CD4-positive, alpha-beta T cell (primary cell): ENCODE results near the gene TRIM43. TPM values are rescaled to one million over a fixed set of nuclear protein-coding genes. Genes with fewer than 3 reads are reported as not detected.
"Not testable (repeated sequence)": the region's sequence is repeated elsewhere in the genome, so short reads cannot be mapped to it uniquely, and the experiment has no call there.

Experiments
- ATAC-seq: fragments of 200-7000 bp; cut with Tn5 transposase; one replicate; pipeline ENCODE4 v1.10.0; 2022; ENCODE audit warnings: mild to moderate bottlenecking; ENCODE audit not compliant: poor library complexity
- CTCF ChIA-PET: fragments of 350-600 bp; sonication (Branson Sonifier 250); formaldehyde crosslinking; loops from one replicate; lab custom pipeline; 2021; ENCODE audit warnings: antibody characterized with exemption, inconsistent platforms; lab: Charles Lee
- POLR2A ChIA-PET: fragments of 350-600 bp; sonication (Branson Sonifier 250); formaldehyde crosslinking; loops from one replicate; lab custom pipeline; 2021; ENCODE audit warnings: antibody characterized with exemption, inconsistent platforms; lab: Charles Lee
- DNase-seq, 14 experiments: peaks; one replicate each; pipeline ENCODE4 v3.0.0-alpha.2; 2013 to 2020; ENCODE audit warnings: mixed read lengths in 2 of 14
- H3K27ac ChIP-seq, 2 donors: one replicate each; pipeline versions ENCODE4 v1.5.1 to v1.7.0; 2013; ENCODE audit warnings: low read length in 2 of 2, low read depth in 1 of 2, mild to moderate bottlenecking in 1 of 2
- H3K27me3 ChIP-seq, 2 experiments: 1 replicate in 1 of 2; 2 replicates in 1 of 2; pipeline versions ENCODE4 v1.6.1 to v1.7.0; 2013; ENCODE audit warnings: low read length in 2 of 2, control low read depth in 1 of 2, mild to moderate bottlenecking in 1 of 2, moderate library complexity in 1 of 2; ENCODE audit not compliant: insufficient read depth in 2 of 2, control insufficient read depth in 1 of 2
- H3K36me3 ChIP-seq: one replicate; pipeline ENCODE4 v1.6.1; 2013; ENCODE audit warnings: low read length, control low read depth; ENCODE audit not compliant: insufficient read depth
- H3K4me1 ChIP-seq: one replicate; pipeline ENCODE4 v1.6.1; 2013; ENCODE audit warnings: low read length, control low read depth; ENCODE audit not compliant: insufficient read depth
- H3K4me3 ChIP-seq: one replicate; pipeline ENCODE4 v1.5.1; 2013; ENCODE audit warnings: mild to moderate bottlenecking, low read length, moderate library complexity
- H3K9me3 ChIP-seq, 2 experiments: 1 replicate in 1 of 2; 2 replicates in 1 of 2; pipeline versions ENCODE4 v1.6.1 to v1.7.0; 2013; ENCODE audit warnings: low read length in 2 of 2, mild to moderate bottlenecking in 2 of 2, control low read depth in 1 of 2, moderate library complexity in 1 of 2; ENCODE audit not compliant: control insufficient read depth in 1 of 2, insufficient read depth in 1 of 2
- H3K27ac Mint-ChIP-seq: one replicate; pipeline ENCODE4 v1.8.0; 2020; ENCODE audit warnings: mixed read lengths
- H3K27me3 Mint-ChIP-seq: one replicate; pipeline ENCODE4 v1.8.0; 2021; ENCODE audit warnings: mixed read lengths
- H3K36me3 Mint-ChIP-seq: one replicate; pipeline ENCODE4 v1.8.0; 2021; ENCODE audit warnings: low read depth, mixed read lengths
- H3K4me1 Mint-ChIP-seq: one replicate; pipeline ENCODE4 v1.8.0; 2021; ENCODE audit warnings: low read depth, mixed read lengths
- H3K4me3 Mint-ChIP-seq: one replicate; pipeline ENCODE4 v1.8.0; 2020; ENCODE audit warnings: mild to moderate bottlenecking, mixed read lengths
- H3K9me3 Mint-ChIP-seq: one replicate; pipeline ENCODE4 v1.8.0; 2020; ENCODE audit warnings: mixed read lengths
- intact Hi-C, 2 experiments: fragments of 100-400 bp; cut with DNase I in 1 of 2; cut with micrococcal nuclease in 1 of 2; formaldehyde crosslinking; loops; one replicate each; pipeline versions ENCODE4 v1.15.1 to v1.9.0; 2023 to 2025; cut with DNase I, micrococcal nuclease
- total RNA-seq, 174 experiments: library from RNA in 2 of 174; stranded (reverse) in 2 of 174; gene quantifications; one replicate each; pipeline ENCODE4 v1.2.3 and lab custom pipeline; 2021 to 2026

TRIM43 gene
- total RNA-seq, 2 experiments from 2014 or later, result not detected

DNA sequence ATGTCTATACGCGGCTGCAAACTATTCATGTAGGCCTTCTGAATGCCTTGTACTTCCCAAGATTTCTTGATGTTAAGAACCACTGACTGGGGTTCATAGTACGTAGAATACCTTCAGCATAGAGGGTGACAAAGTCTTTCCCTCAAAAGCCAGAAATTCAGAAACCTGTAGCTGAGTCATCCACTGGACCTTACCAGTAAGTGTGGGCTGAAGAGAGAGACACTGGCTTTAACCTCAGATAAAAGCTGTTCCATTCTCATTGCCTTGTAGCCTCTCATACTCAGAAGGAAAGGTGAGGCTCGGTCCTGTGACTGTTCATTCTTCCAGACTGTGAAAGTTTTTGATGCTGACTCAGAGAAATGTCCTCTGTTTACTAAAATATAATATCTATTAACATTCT is 9.5 kb downstream of the TRIM43 start:
- POLR2A ChIA-PET, H3K4me3 Mint-ChIP-seq, H3K27ac Mint-ChIP-seq, H3K9me3 Mint-ChIP-seq, H3K9me3 ChIP-seq, H3K36me3 Mint-ChIP-seq, H3K4me3 ChIP-seq, H3K36me3 ChIP-seq, H3K4me1 ChIP-seq, H3K27me3 ChIP-seq, CTCF ChIA-PET, H3K4me1 Mint-ChIP-seq, DNase-seq, intact Hi-C loops, H3K27me3 Mint-ChIP-seq, H3K27ac ChIP-seq, ATAC-seq: not testable (repeated sequence)

DNA sequence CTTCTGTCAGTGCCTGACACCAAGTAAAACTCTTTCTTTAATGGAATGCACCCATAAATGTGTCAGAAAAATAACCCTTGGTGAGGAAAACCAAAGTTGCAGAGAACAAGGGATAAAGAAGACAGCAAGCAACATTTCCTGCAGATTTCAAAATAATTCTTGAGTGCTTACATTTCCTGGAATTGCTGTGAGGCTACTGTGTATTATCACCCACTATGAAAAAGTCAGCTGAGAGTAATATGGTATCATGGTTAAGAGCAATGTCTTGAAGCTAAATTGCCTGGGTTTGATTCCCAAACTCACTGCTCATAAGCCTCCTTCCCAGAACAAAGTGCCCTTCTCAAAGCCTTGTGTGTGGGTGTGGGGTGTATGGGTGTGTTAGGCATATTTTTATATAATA is 10.3 kb downstream of the TRIM43 start:
- H3K4me3 Mint-ChIP-seq, ATAC-seq, H3K4me1 Mint-ChIP-seq, H3K36me3 Mint-ChIP-seq, H3K9me3 ChIP-seq, H3K27ac Mint-ChIP-seq, H3K36me3 ChIP-seq, CTCF ChIA-PET, intact Hi-C loops, H3K9me3 Mint-ChIP-seq, DNase-seq, H3K27ac ChIP-seq, H3K4me1 ChIP-seq, POLR2A ChIA-PET, H3K4me3 ChIP-seq, H3K27me3 Mint-ChIP-seq, H3K27me3 ChIP-seq: not testable (repeated sequence)

DNA sequence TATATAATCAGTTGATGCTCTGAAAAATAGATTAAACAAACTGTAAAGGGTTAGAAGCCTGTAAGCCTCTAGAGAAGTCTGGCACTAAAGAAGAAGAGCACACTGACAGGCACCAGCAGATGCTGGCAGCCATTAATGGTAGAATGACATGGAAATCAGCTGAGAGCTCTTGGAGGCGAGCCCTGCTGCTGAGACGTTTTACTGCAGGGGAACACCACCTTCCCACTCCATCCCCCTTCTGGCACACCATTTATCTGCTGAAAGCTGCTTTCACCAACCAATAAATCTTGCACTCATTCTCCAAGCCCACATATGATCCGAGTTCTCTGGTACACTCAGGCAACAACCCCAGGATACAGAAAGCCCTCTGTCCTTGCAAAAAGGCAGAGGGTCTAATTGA is 16.6 kb downstream of the TRIM43 start:
- intact Hi-C loops, DNase-seq, H3K27ac Mint-ChIP-seq, H3K27me3 ChIP-seq, H3K36me3 ChIP-seq, CTCF ChIA-PET, H3K36me3 Mint-ChIP-seq, H3K9me3 Mint-ChIP-seq, H3K27ac ChIP-seq, H3K4me3 Mint-ChIP-seq, H3K27me3 Mint-ChIP-seq, H3K4me3 ChIP-seq, ATAC-seq, H3K4me1 ChIP-seq, H3K9me3 ChIP-seq, H3K4me1 Mint-ChIP-seq, POLR2A ChIA-PET: not testable (repeated sequence)

DNA sequence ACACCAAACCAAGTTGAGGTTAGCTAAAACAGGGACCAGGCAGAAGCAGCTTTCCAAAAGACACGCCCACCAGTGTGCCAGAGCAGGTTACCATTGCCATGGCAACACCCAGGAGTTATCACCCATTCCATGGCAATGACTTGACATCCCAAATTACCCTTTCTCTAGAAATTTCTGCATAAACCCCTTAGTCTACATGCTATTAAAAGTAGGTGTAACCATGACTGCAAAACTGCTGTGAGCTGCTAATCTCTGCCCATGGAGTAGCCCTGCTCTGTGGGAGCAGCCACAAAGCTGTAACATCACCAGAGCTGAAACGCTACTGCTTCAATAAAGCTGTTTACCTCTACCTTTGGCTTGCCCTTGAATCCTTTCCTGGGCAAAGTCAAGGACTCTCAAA is 18.0 kb downstream of the TRIM43 start:
- intact Hi-C loops, H3K4me3 ChIP-seq, H3K27me3 Mint-ChIP-seq, H3K4me1 Mint-ChIP-seq, H3K9me3 ChIP-seq, POLR2A ChIA-PET, H3K4me1 ChIP-seq, H3K9me3 Mint-ChIP-seq, DNase-seq, H3K27me3 ChIP-seq, ATAC-seq, H3K36me3 ChIP-seq, H3K36me3 Mint-ChIP-seq, H3K27ac Mint-ChIP-seq, H3K4me3 Mint-ChIP-seq, CTCF ChIA-PET, H3K27ac ChIP-seq: not testable (repeated sequence)

DNA sequence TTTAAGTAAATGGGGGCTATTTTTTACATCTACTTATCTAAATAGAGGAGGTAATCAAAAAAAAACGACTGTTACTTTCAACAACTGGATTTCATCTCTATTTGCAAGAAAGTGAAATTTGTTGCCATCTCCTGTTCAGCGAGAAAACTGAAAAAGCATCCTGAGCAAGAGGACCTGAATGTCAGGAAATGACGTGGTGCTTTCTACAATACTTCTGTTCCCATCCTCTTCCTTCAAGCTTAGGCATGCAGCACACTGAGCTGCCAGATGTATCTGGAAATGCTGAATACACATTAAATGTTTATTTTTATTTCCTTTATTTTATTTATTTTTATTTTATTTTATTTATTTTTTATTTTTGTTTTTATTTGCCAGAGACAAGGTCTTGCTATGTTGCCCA is 21.2 kb downstream of the TRIM43 start:
- intact Hi-C loops, H3K27ac Mint-ChIP-seq: not testable (repeated sequence)

DNA sequence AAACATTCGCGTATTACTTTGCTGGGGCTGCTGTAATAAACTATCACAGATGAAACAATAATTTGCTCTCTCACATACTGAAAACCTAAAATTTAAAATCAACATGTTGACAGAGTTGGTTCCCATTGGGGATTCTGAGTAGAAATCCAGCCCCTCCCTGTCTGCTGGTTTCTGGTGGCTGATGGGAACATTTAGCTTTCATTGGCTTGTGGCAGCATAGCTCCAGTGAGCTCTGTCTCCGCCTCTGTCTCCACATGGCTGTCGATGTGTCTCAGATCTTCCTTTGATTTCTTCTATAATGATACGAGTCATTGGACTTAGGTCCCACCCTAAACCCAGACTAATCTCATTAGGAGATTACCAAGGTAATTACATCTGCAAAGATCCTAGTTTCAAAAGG is 30.9 kb downstream of the TRIM43 start:
- H3K4me1 Mint-ChIP-seq, H3K9me3 ChIP-seq, H3K27ac Mint-ChIP-seq, ATAC-seq, H3K36me3 Mint-ChIP-seq, H3K4me3 Mint-ChIP-seq, CTCF ChIA-PET, DNase-seq, H3K4me3 ChIP-seq, H3K27me3 ChIP-seq, intact Hi-C loops, H3K4me1 ChIP-seq, H3K36me3 ChIP-seq, H3K27me3 Mint-ChIP-seq, H3K27ac ChIP-seq, POLR2A ChIA-PET, H3K9me3 Mint-ChIP-seq: not testable (repeated sequence)

More for the DNA sequence above, 21.2 kb downstream of the TRIM43 start:
- H3K36me3 Mint-ChIP-seq, POLR2A ChIA-PET, H3K4me3 ChIP-seq, H3K4me1 Mint-ChIP-seq, H3K27me3 ChIP-seq, H3K4me1 ChIP-seq, H3K36me3 ChIP-seq, H3K9me3 ChIP-seq, ATAC-seq, DNase-seq, H3K9me3 Mint-ChIP-seq, H3K4me3 Mint-ChIP-seq, H3K27ac ChIP-seq, CTCF ChIA-PET, H3K27me3 Mint-ChIP-seq: not testable (repeated sequence)

DNA sequence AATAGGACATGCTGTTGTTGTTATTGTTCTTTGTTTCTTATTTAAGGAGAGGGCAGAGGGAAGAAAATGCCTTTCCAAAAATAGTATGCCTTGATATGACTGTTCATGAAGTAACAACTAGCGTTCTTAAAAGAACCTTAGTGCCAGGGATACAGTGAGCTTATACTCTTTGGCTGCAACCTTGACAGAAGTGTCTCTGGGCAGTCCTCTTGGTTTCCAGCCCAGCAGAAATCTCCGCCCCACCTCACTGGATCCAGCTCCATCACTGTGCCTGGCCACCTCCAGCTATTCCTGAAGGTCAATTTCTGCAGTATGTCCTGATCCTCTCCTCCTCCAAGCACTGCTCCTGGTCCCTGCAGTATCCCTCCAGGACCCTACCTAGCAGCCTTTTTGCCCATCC is 39.2 kb downstream of the TRIM43 start:
- H3K27ac Mint-ChIP-seq, intact Hi-C loops, ATAC-seq, DNase-seq, H3K27ac ChIP-seq, H3K27me3 Mint-ChIP-seq, H3K9me3 Mint-ChIP-seq, H3K4me3 ChIP-seq, H3K36me3 ChIP-seq, H3K4me1 ChIP-seq, H3K4me3 Mint-ChIP-seq, H3K36me3 Mint-ChIP-seq, POLR2A ChIA-PET, H3K27me3 ChIP-seq, H3K4me1 Mint-ChIP-seq, CTCF ChIA-PET, H3K9me3 ChIP-seq: not testable (repeated sequence)
